IMR-90 (cell line): ENCODE measurements around the gene MRPL21. TPM values are rescaled to one million over a fixed set of nuclear protein-coding genes. Genes with fewer than 3 reads are reported as not detected.

Experiments used
- ATAC-seq: fragments of 200-7000 bp; cut with Tn5 transposase; 2 replicates; pipeline ENCODE4 v1.9.1; 2020; ENCODE audit warnings: low read depth, mild to moderate bottlenecking, moderate library complexity
- BruUV-seq: library from RNA; stranded (reverse); fragments of 400-500 nt; replicated peaks from 2 replicates; lab custom pipeline; 2021; lab: Mats Ljungman, UMichigan
- CTCF ChIA-PET: fragments of 300-600 bp; formaldehyde crosslinking; extraction: SDS; loops from one replicate; lab custom pipeline; 2021; ENCODE audit warnings: antibody characterized with exemption; lab: Yijun Ruan, JAX
- POLR2A ChIA-PET: fragments of 300-600 bp; sonication (Branson Sonifier 250); formaldehyde crosslinking; loops from one replicate; lab custom pipeline; 2022; ENCODE audit warnings: antibody characterized with exemption; ENCODE audit not compliant: unreplicated experiment; lab: Charles Lee
- DNase-seq: peaks from one replicate; pipeline ENCODE4 v3.0.0; 2013
- H2AFZ ChIP-seq: replicated peaks from 2 replicates; pipeline ENCODE3; 2013; ENCODE audit warnings: low read length, mild to moderate bottlenecking; ENCODE audit not compliant: poor library complexity
- H2AK5ac ChIP-seq: 2 replicates; pipeline ENCODE4 v1.6.1; 2013; ENCODE audit warnings: low read depth, low read length, inconsistent platforms
- H2AK9ac ChIP-seq: replicated peaks from 2 replicates; pipeline ENCODE3; 2013; ENCODE audit warnings: mild to moderate bottlenecking, low read depth, low read length, moderate library complexity; ENCODE audit not compliant: poor library complexity
- H2BK120ac ChIP-seq: 2 replicates; pipeline ENCODE4 v1.6.1; 2013; ENCODE audit warnings: low read depth, low read length, inconsistent platforms
- H2BK15ac ChIP-seq: 3 replicates; pipeline ENCODE4 v1.6.1; 2013; ENCODE audit warnings: low read depth, low read length, inconsistent platforms
- H2BK20ac ChIP-seq: 2 replicates; pipeline ENCODE4 v1.6.1; 2013; ENCODE audit warnings: low read depth, mild to moderate bottlenecking, inconsistent platforms, low read length, moderate library complexity
- H2BK5ac ChIP-seq: 2 replicates; pipeline ENCODE4 v1.6.1; 2013; ENCODE audit warnings: mild to moderate bottlenecking, low read depth, low read length, inconsistent platforms; ENCODE audit not compliant: poor library complexity, severe bottlenecking
- H3K14ac ChIP-seq: replicated peaks from 2 replicates; pipeline ENCODE4 v1.6.1; 2013; ENCODE audit warnings: low read depth, low read length, inconsistent platforms
- H3K18ac ChIP-seq: 2 replicates; pipeline ENCODE4 v1.6.1; 2013; ENCODE audit warnings: low read depth, low read length, control low read depth
- H3K23ac ChIP-seq: 2 replicates; pipeline ENCODE4 v1.6.1; 2013; ENCODE audit warnings: low read depth, low read length, inconsistent platforms
- H3K27ac ChIP-seq: 2 replicates; pipeline ENCODE4 v1.5.1; 2013; ENCODE audit warnings: mild to moderate bottlenecking, control low read depth, low read length; ENCODE audit not compliant: insufficient read depth
- H3K27me3 ChIP-seq: 2 replicates; pipeline ENCODE4 v1.6.1; 2013; ENCODE audit warnings: low read length; ENCODE audit not compliant: control insufficient read depth, insufficient read depth
- H3K36me3 ChIP-seq: 2 replicates; pipeline ENCODE4 v1.6.1; 2013; ENCODE audit warnings: low read length, mixed read lengths; ENCODE audit not compliant: control insufficient read depth, insufficient read depth
- H3K4ac ChIP-seq: 2 replicates; pipeline ENCODE4 v1.6.1; 2013; ENCODE audit warnings: low read depth, low read length, inconsistent platforms
- H3K4me1 ChIP-seq: 2 replicates; pipeline ENCODE4 v1.6.1; 2013; ENCODE audit warnings: low read length, mixed read lengths; ENCODE audit not compliant: control insufficient read depth, insufficient read depth
- H3K4me2 ChIP-seq: 2 replicates; pipeline ENCODE4 v1.6.1; 2013; ENCODE audit warnings: low read depth, mild to moderate bottlenecking, control low read depth, low read length, moderate library complexity
- H3K4me3 ChIP-seq: 2 replicates; pipeline ENCODE4 v1.5.1; 2013; ENCODE audit warnings: low read depth, mild to moderate bottlenecking, control low read depth, low read length, moderate library complexity; ENCODE audit not compliant: insufficient read depth
- H3K56ac ChIP-seq: 2 replicates; pipeline ENCODE4 v1.6.1; 2013; ENCODE audit warnings: low read length, inconsistent platforms; ENCODE audit not compliant: insufficient read depth; ENCODE audit errors: extremely low read depth
- H3K79me1 ChIP-seq, 2 experiments: 2 replicates each; pipeline ENCODE4 v1.6.1; 2013; ENCODE audit warnings: low read length in 2 of 2, inconsistent platforms in 1 of 2, low read depth in 1 of 2
- H3K9ac ChIP-seq: 2 replicates; pipeline ENCODE4 v1.6.1; 2013; ENCODE audit warnings: low read depth, low read length, control low read depth
- H3K9me1 ChIP-seq: 2 replicates; pipeline ENCODE4 v1.6.1; 2013; ENCODE audit warnings: low read length, inconsistent platforms; ENCODE audit not compliant: insufficient read depth
- H3K9me3 ChIP-seq: 2 replicates; pipeline ENCODE4 v1.6.1; 2013; ENCODE audit warnings: low read length; ENCODE audit not compliant: control insufficient read depth, insufficient read depth
- H4K20me1 ChIP-seq: 2 replicates; pipeline ENCODE4 v1.6.1; 2013; ENCODE audit warnings: low read length, inconsistent platforms; ENCODE audit not compliant: insufficient read depth
- H4K5ac ChIP-seq: 2 replicates; pipeline ENCODE4 v1.6.1; 2013; ENCODE audit warnings: mild to moderate bottlenecking, low read depth, low read length, control low read depth
- H4K8ac ChIP-seq, 2 experiments: 2 replicates each; pipeline ENCODE4 v1.6.1; 2013; ENCODE audit warnings: low read depth in 2 of 2, low read length in 2 of 2, control low read depth in 1 of 2, inconsistent platforms in 1 of 2
- H4K91ac ChIP-seq: 2 replicates; pipeline ENCODE4 v1.6.1; 2013; ENCODE audit warnings: low read depth, low read length, inconsistent platforms; ENCODE audit not compliant: insufficient read depth
- BHLHE40 ChIP-seq: fragments of 150-350 bp; IDR thresholded peaks from 2 replicates; pipeline ENCODE4 v1.6.1; 2016; ENCODE audit warnings: mild to moderate bottlenecking, low read depth, low read length
- CEBPB ChIP-seq: IDR thresholded peaks from 2 replicates; pipeline ENCODE4 v1.6.1; 2012; ENCODE audit warnings: low read depth, low read length, improper control_type of control experiment
- CHD1 ChIP-seq: IDR thresholded peaks from 2 replicates; pipeline ENCODE4 v1.6.1; 2012; ENCODE audit warnings: low read depth, low read length, improper control_type of control experiment
- FOS ChIP-seq: fragments of 150-350 bp; IDR thresholded peaks from 2 replicates; pipeline ENCODE4 v1.6.1; 2016; ENCODE audit warnings: low read depth, low read length
- MAFK ChIP-seq: IDR thresholded peaks from 2 replicates; pipeline ENCODE4 v1.6.1; 2012; ENCODE audit warnings: low read depth, low read length, improper control_type of control experiment
- MAZ ChIP-seq: IDR thresholded peaks from 2 replicates; pipeline ENCODE4 v1.6.1; 2012; ENCODE audit warnings: low read depth, mild to moderate bottlenecking, low read length, improper control_type of control experiment, moderate library complexity, borderline replicate concordance
- MXI1 ChIP-seq: IDR thresholded peaks from 2 replicates; pipeline ENCODE4 v1.6.1; 2012; ENCODE audit warnings: low read depth, mild to moderate bottlenecking, low read length, moderate library complexity, borderline replicate concordance
- NFE2L2 ChIP-seq: fragments of 150-350 bp; IDR thresholded peaks from 2 replicates; pipeline ENCODE4 v1.6.1; 2016; ENCODE audit warnings: low read depth, mild to moderate bottlenecking, low read length
- POLR2A ChIP-seq: IDR thresholded peaks from 2 replicates; pipeline ENCODE4 v1.6.1; 2012; ENCODE audit warnings: mild to moderate bottlenecking, low read depth, low read length
- RAD21 ChIP-seq: IDR thresholded peaks from 2 replicates; pipeline ENCODE4 v1.6.1; 2012; ENCODE audit warnings: low read length, improper control_type of control experiment
- RCOR1 ChIP-seq: IDR thresholded peaks from 2 replicates; pipeline ENCODE4 v1.6.1; 2012; ENCODE audit warnings: mild to moderate bottlenecking, low read length, improper control_type of control experiment; ENCODE audit not compliant: insufficient replicate concordance
- RFX5 ChIP-seq: IDR thresholded peaks from 2 replicates; pipeline ENCODE4 v1.8.0; 2012; ENCODE audit warnings: low read depth, mild to moderate bottlenecking, low read length, moderate library complexity
- SMC3 ChIP-seq: fragments of 150-350 bp; IDR thresholded peaks from 2 replicates; pipeline ENCODE4 v1.6.1; 2016; ENCODE audit warnings: low read depth, mild to moderate bottlenecking, antibody characterized with exemption, low read length, moderate library complexity
- WGBS, 2 experiments: methylation state at CpG; one replicate each; pipeline versions ENCODE4 v1.1.5 to v1.1.7; 2013; ENCODE audit warnings: missing lambda C conversion rate in 2 of 2; ENCODE audit not compliant: insufficient read length in 1 of 2; ENCODE audit errors: extremely low coverage in 2 of 2; 5-methylcytosine and 5-hydroxymethylcytosine counted together
- dilution Hi-C: fragments of 300-500 bp; cut with HindIII; formaldehyde crosslinking; loops from one replicate; pipeline ENCODE4 v1.14.3; 2018; ENCODE audit warnings: low sequenced_read_pairs; ENCODE audit not compliant: unreplicated experiment
- in situ Hi-C: fragments of 300-500 bp; cut with MboI; formaldehyde crosslinking; loops from 3 replicates; pipeline ENCODE4 v1.14.3; 2019; ENCODE audit warnings: low sequenced_read_pairs, inconsistent platforms, mixed read lengths
- intact Hi-C: fragments of 100-400 bp; cut with micrococcal nuclease; formaldehyde crosslinking; loops from 2 replicates; pipeline ENCODE4 v1.10.0; 2022
- polyA plus RNA-seq, 3 experiments: library from polyadenylated mRNA; depleted of rRNA; stranded (reverse); fragments of >200 nt; gene quantifications; 2 replicates each; pipeline ENCODE4 v1.2.3, GENCODE V29; 2012; ENCODE audit warnings: low replicate concordance in 1 of 3
- total RNA-seq: library from RNA; depleted of rRNA; stranded (reverse); fragments of >200 nt; gene quantifications from 2 replicates; pipeline ENCODE4 v1.2.3, GENCODE V29; 2012
- TF ChIP-seq, protein P1 (sequence below): fragments of 150-350 bp; IDR thresholded peaks from 2 replicates; pipeline ENCODE4 v1.6.1; 2016; ENCODE audit warnings: low read depth, mild to moderate bottlenecking, low read length, moderate library complexity, borderline replicate concordance
- TF ChIP-seq, protein P2 (sequence below): conservative IDR thresholded peaks from 2 replicates; pipeline ENCODE4 v1.5.1; 2012; ENCODE audit warnings: mild to moderate bottlenecking, low read depth, low read length, improper control_type of control experiment
- TF ChIP-seq, protein P3 (sequence below): fragments of 150-350 bp; IDR thresholded peaks from 2 replicates; pipeline ENCODE4 v1.6.1; 2017; ENCODE audit warnings: mild to moderate bottlenecking, antibody characterized with exemption, low read length, low read depth

MRPL21 gene
- total and polyA plus RNA-seq, 2 of the 4 experiments (the other 2 are of a cell fraction) = 19.2 to 26.3 TPM

DNA sequence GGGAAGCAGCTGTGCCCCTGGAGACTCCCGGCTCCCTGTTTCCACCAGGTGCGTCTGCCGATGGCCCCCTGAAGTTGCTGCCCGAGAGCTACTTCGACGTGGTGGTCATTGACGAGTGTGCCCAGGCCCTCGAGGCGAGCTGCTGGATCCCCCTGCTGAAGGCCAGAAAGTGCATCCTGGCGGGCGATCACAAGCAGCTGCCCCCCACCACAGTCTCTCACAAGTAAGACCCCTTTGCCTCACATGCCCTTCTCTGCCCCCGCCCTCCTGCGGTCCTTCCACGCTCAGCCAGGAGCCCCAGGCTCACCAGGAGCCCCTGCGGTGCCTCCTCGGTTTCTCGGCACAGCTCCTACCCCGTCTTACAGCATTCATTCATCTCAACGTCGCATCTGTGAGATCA, 25.5 kb upstream of the MRPL21 start:
- Histone ChIP-seq H3K4me1 (no peaks in the 10 kb centered on the region), H2BK120ac (no peak overlapping the region), H2AK5ac (no peak overlapping the region), H3K27ac (no peak overlapping the region), H3K79me1 (peaks cover 6 to 7% of the 10 kb centered on the region in 2 experiments; a peak in 3 of 4 replicates), H3K9me3 (peaks cover 11% of the 10 kb centered on the region), H4K91ac (no peak overlapping the region), H3K56ac (no peak overlapping the region), H3K36me3 (peaks cover 50% of the 10 kb centered on the region), H4K5ac (no peak overlapping the region), H2BK5ac (no peak overlapping the region), H3K9ac (no peak overlapping the region), H2AFZ (no peak overlapping the region), H2AK9ac (no peak overlapping the region), H3K4ac (no peak overlapping the region), H3K14ac (no peak overlapping the region), H3K23ac (no peak overlapping the region), H3K4me3 (no peak overlapping the region), H3K18ac (no peak overlapping the region), H2BK20ac (no peak overlapping the region), H3K4me2 (no peak overlapping the region), H4K8ac (no peak overlapping the region), H3K9me1 (no peaks in the 10 kb centered on the region; the same call in 1 of the 2 replicates), H2BK15ac (no peak overlapping the region), H3K27me3 (no peaks in the 10 kb centered on the region), H4K20me1 (no peaks in the 10 kb centered on the region)
- ATAC-seq = no peak
- ChIA-PET POLR2A (no interaction called here), CTCF (no interaction called here)
- dilution Hi-C loops = no loop called here
- WGBS, 2 experiments = 89% methylated on average over 10 of the region's 20 CpGs; no CpG with 5 or more reads in 1 of the 2 experiments
- intact Hi-C loops = no loop called here
- TF ChIP-seq RAD21 = no peak
- no peak for TF ChIP-seq CEBPB
- TF ChIP-seq RCOR1 = no peak
- TF ChIP-seq NFE2L2 = no peak
- TF ChIP-seq, protein P1, sequence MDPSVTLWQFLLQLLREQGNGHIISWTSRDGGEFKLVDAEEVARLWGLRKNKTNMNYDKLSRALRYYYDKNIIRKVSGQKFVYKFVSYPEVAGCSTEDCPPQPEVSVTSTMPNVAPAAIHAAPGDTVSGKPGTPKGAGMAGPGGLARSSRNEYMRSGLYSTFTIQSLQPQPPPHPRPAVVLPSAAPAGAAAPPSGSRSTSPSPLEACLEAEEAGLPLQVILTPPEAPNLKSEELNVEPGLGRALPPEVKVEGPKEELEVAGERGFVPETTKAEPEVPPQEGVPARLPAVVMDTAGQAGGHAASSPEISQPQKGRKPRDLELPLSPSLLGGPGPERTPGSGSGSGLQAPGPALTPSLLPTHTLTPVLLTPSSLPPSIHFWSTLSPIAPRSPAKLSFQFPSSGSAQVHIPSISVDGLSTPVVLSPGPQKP = no peak
- TF ChIP-seq MAZ = no peak
- TF ChIP-seq, protein P2, sequence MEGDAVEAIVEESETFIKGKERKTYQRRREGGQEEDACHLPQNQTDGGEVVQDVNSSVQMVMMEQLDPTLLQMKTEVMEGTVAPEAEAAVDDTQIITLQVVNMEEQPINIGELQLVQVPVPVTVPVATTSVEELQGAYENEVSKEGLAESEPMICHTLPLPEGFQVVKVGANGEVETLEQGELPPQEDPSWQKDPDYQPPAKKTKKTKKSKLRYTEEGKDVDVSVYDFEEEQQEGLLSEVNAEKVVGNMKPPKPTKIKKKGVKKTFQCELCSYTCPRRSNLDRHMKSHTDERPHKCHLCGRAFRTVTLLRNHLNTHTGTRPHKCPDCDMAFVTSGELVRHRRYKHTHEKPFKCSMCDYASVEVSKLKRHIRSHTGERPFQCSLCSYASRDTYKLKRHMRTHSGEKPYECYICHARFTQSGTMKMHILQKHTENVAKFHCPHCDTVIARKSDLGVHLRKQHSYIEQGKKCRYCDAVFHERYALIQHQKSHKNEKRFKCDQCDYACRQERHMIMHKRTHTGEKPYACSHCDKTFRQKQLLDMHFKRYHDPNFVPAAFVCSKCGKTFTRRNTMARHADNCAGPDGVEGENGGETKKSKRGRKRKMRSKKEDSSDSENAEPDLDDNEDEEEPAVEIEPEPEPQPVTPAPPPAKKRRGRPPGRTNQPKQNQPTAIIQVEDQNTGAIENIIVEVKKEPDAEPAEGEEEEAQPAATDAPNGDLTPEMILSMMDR = no peak
- TF ChIP-seq FOS = no peak
- TF ChIP-seq, protein P3, sequence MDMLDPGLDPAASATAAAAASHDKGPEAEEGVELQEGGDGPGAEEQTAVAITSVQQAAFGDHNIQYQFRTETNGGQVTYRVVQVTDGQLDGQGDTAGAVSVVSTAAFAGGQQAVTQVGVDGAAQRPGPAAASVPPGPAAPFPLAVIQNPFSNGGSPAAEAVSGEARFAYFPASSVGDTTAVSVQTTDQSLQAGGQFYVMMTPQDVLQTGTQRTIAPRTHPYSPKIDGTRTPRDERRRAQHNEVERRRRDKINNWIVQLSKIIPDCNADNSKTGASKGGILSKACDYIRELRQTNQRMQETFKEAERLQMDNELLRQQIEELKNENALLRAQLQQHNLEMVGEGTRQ = no peak
- no peak for TF ChIP-seq POLR2A
- no peak for TF ChIP-seq CHD1
- TF ChIP-seq RFX5 = no peak
- no peak for TF ChIP-seq BHLHE40
- no peak for TF ChIP-seq MXI1
- TF ChIP-seq SMC3 = no peak
- no peak for TF ChIP-seq MAFK
- no TSS peak for BruUV-seq
- in situ Hi-C loops = loop anchor here (25.0 kb wide), 1 partner anchor 733 kb away; no protein-coding TSS in a partner anchor
- no peak for DNase-seq
